NCI-H748 treated with DMSO at 0.1 percent for 48 hours (cell line): ENCODE measurements around the gene ZGRF1.
"Not testable (repeated sequence)": the region's sequence is repeated elsewhere in the genome, so short reads cannot be mapped to it uniquely, and the experiment has no call there.

Source experiments
- DNase-seq: peaks from one replicate; lab custom pipeline; 2025; lab: John Stamatoyannopoulos, UW

The ZGRF1 gene

GRCh38 chr4:112637552-112637866 is 800 bp upstream of the ZGRF1 start:
- peak; percentile 58 for DNase-seq

GRCh38 chr4:112633477-112634235 is 3.1 kb downstream of the ZGRF1 start:
- DNase-seq = peak; percentile 2

GRCh38 chr4:112626228-112626627 is 10.5 kb downstream of the ZGRF1 start:
- DNase-seq = no peak

GRCh38 chr4:112616984-112617383 is 19.7 kb downstream of the ZGRF1 start:
- no peak for DNase-seq

- DNase-seq = not testable (repeated sequence)
Measured at GRCh38 chr4:112612814-112613213, 23.9 kb downstream of the ZGRF1 start.

- peak; percentile 18 for DNase-seq
Measured at GRCh38 chr4:112604589-112604988, 32.1 kb downstream of the ZGRF1 start.

- no peak for DNase-seq
Measured at GRCh38 chr4:112594993-112595392, 41.7 kb downstream of the ZGRF1 start.

- DNase-seq = no peak
Measured at GRCh38 chr4:112593438-112594133, 43.1 kb downstream of the ZGRF1 start.

GRCh38 chr4:112592717-112593116 is 44.0 kb downstream of the ZGRF1 start:
- no peak for DNase-seq

GRCh38 chr4:112591593-112591992 is 45.1 kb downstream of the ZGRF1 start:
- no peak for DNase-seq

- no peak for DNase-seq
Measured at GRCh38 chr4:112589206-112589605, 47.5 kb downstream of the ZGRF1 start.

- DNase-seq = no peak
Measured at GRCh38 chr4:112585977-112586736, 50.6 kb downstream of the ZGRF1 start.

GRCh38 chr4:112567536-112567935 is 69.2 kb downstream of the ZGRF1 start:
- no peak for DNase-seq

GRCh38 chr4:112564706-112565270 is 71.9 kb downstream of the ZGRF1 start:
- DNase-seq = no peak

- DNase-seq = no peak
Measured at GRCh38 chr4:112563431-112564200, 73.1 kb downstream of the ZGRF1 start.

GRCh38 chr4:112562254-112562879 is 74.3 kb downstream of the ZGRF1 start:
- DNase-seq = no peak

- DNase-seq = no peak
Measured at GRCh38 chr4:112560084-112560483, 76.6 kb downstream of the ZGRF1 start.

GRCh38 chr4:112559053-112559452 is 77.7 kb downstream of the ZGRF1 start:
- DNase-seq = no peak

GRCh38 chr4:112557676-112558411 is 78.9 kb downstream of the ZGRF1 start:
- DNase-seq = no peak

GRCh38 chr4:112554271-112554670 is 82.4 kb downstream of the ZGRF1 start:
- DNase-seq = not testable (repeated sequence)

- DNase-seq = no peak
Measured at GRCh38 chr4:112552668-112553067, 84.0 kb downstream of the ZGRF1 start.
